Heart left ventricle (tissue), 13 donors: ENCODE results near the gene DAB2.
"Not testable (repeated sequence)": the region's sequence is repeated elsewhere in the genome, so short reads cannot be mapped to it uniquely, and the experiment has no call there.

Source experiments
- CTCF ChIP-seq, 12 donors: fragments of 200-600 bp; sonication (generic) in 4 of 12; IDR thresholded peaks; one replicate each; pipeline versions ENCODE4 v1.5.0 to v1.8.0; 2018 to 2022; ENCODE audit warnings: antibody characterized with exemption in 12 of 12, mild to moderate bottlenecking in 5 of 12
- POLR2A ChIP-seq, 2 donors: fragments of 450-650 bp; IDR thresholded peaks; one replicate each; pipeline ENCODE4 v1.6.1; 2017; ENCODE audit warnings: antibody characterized with exemption in 2 of 2, mild to moderate bottlenecking in 2 of 2, moderate library complexity in 2 of 2
- donor health status: ischemic (EF 13 %, LVEDD 7.1; RV severe dilation, severe dysfunction).
- donor health status: DM: no; HTN: yes; CAD: no.
- donor health status: DM: no; HTN: no; CAD: no.
- donor health status: ischemic (EF 25% LVEDD 6.9; RV normal size, moderate dysfunction).
- donor health status: ischemic (EF 25% LVEDD 5.7; RV mildly dilated, moderate dysfunction).
- donor health status: ischemic (EF 35%, LVEDD 5.7; RV mildly dilated, moderate dysfunction).
- donor health status: nonischemic (EF 11% LVEDD 7.7; RV severe dilation, severe dysfunction).
- donor health status: DM: yes; HTN: yes; CAD: no.
- donor health status: PGD.
- donor health status: ischemic (EF 29% LVEDD 5.4; RV normal size, mild dysfunction).
- donor health status: nonischemic (EF 23%, LVEDD 6.1; RV moderate dilation, normal function).

DNA sequence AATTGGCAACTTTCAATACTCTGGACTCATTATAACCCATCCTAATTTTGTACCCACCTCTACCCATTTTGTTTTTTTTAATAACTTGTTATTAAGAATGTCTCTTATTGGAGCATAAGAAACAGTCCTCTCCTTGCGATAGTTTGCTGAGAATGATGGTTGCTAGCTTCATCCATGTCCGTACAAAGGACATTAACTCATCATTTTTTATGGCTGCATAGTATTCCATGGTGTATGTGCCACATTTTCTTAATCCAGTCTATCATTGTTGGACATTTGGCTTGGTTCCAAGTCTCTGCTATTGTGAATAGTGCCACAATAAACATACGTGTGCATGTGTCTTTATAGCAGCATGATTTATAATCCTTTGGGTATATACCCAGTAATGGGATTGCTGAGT is 21.0 kb downstream of the DAB2 start:
- TF ChIP-seq CTCF, POLR2A (IDR thresholded peaks at IDR 0.05): not testable (repeated sequence)
